ENCODE measurements around the gene SIK2. TPM values are rescaled to one million over a fixed set of nuclear protein-coding genes. Genes with fewer than 3 reads are reported as not detected.

Gene SIK2
- total RNA-seq, 1 experiment from 2014 or later: 6.1 TPM

DNA sequence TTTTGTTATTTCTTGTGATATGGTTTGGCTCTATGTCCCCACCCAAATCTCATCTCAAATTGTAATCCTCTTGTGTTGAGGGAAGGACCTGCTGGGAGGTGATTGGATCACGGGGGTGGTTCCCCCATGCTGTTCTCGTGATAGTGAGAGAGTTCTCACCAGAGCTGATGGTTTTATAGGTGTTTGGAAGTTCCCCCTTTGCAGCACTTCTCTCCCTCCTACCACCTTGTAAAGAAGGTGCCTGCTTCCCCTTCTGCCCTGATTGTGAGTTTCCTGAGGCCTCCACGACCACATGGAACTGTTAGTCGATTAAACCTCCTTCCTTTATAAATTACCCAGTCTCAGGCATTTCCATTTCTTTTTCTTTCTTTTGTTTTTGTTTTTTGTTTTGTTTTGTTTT lies 24.4 kb upstream of the SIK2 start:
- no peak for DNase-seq (ENCODE audit: extremely low read depth, low read depth)

GRCh38 chr11:111581341-111581740 lies 20.9 kb upstream of the SIK2 start:
- DNase-seq (ENCODE audit: extremely low read depth, low read depth): no peak

- no peak for DNase-seq (ENCODE audit: extremely low read depth, low read depth)
Measured at GRCh38 chr11:111582163-111582562, 20.1 kb upstream of the SIK2 start.

DNA sequence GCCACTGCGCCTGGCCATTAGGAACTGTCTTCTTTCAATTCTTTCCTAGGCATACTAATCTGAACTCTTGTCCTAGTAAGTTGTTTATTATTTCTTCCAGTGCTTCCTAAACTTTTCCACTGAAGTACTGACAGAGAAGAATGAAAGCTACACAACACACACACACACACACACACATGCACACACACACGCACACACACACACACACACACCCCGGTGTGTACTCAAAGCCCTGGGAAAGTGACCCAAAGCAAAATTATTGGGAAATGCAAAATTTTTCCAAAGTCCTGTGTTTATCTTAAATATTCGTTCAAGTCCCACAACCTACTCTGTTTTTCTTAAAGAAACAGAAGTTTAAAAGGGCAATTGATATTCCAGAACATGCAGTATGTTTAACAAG lies 19.4 kb upstream of the SIK2 start:
- no peak for DNase-seq (ENCODE audit: extremely low read depth, low read depth)

DNA sequence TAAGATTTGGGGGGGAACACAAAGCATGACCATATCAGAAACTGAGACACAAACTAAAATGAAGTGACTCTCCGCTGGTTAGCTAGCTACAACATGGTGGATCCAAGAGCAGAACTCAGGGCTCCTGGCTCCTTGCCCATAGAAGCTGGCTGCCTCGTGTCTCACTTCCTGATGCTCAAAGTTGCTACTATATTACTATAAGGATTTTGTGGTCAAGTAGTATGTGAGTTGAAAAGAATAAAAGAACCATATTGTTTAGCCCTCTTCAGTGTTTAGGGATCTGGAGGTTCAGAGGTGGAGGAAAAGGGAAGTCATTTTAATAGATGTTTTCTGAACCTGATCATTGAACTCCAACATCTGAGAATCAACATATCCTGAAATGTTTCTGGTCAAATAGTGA lies 16.9 kb upstream of the SIK2 start:
- no peak for DNase-seq (ENCODE audit: extremely low read depth, low read depth)

DNA sequence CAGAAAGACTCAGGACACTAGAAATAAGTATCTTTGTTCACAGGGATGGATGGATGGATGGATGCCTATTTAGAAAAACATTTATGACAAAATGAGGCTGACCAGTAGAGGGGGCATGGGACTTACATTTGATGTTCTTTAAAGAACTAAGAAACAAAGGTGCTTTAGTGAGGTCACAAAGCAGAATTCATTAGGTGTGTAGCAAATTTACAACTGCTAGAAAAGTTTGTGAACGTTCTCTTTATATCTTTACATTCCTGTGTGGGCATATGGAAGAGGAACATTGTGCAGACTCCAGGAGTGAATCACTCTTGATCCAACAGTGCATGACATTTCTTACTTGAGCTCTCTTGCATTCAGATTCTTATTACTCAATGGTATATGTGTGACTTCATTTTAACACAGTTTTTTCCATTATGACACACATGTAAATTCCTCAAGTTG lies 15.8 kb upstream of the SIK2 start:
- DNase-seq (ENCODE audit: extremely low read depth, low read depth): peak; percentile 38

DNA sequence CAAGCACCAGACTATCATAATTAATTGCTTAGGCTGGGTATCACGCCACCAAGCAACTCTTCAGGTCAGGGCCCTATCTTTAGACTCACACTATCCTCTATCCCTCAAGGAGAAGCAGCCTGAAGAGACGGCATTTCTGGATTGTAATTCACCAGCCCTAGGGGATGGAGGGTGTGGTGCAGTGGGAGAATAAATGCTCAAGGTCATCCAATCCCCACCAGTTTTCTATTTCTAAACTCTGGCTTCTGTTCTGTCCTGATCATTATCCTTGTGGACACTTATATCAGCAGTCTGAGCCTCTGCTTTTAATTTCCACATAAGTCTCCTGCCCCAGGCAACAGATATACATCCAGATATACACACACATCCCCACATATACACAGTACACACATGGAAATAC lies 13.1 kb upstream of the SIK2 start:
- no peak for DNase-seq (ENCODE audit: extremely low read depth, low read depth)

- DNase-seq (ENCODE audit: extremely low read depth, low read depth): no peak
Measured at GRCh38 chr11:111589886-111590499, 12.3 kb upstream of the SIK2 start.

- no peak for DNase-seq (ENCODE audit: extremely low read depth, low read depth)
Measured at GRCh38 chr11:111591187-111591960, 10.9 kb upstream of the SIK2 start.

DNA sequence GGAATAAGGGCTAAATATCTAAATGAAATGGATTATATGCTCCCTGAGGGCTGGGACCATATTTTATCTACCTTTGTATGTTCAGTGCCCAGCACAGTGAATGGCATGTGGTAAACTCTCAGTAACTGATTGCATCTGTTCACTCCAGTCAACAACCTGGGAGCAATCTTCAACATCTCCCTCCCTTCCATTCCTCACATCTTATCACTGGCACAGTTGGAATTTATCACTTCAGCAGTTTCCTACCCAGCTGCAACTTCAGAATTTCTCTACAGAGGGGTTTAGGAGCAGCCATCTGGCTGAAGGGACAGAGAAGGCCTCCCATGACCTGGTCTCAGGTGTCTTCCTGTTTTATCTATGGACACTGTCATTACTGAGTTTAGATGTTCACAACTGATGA lies 9.8 kb upstream of the SIK2 start:
- no peak for DNase-seq (ENCODE audit: extremely low read depth, low read depth)

DNA sequence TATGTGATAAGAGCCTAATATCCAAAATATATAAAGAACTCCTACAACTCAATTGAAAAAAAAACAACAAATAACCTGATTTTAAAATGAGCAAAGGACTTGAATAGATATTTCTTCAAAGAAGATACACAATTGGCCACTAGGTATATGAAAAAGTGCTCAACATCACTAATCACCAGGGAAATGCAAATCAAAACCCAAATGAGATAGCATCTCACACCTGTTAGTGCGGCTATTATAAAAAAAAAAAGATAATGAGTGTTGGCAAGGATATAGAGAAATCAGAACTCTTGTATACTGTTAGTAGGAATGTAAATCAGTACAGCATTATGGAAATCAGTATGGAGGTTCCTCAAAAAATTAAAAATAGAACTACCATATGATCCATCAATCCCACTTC lies 5.9 kb upstream of the SIK2 start:
- no peak for DNase-seq (ENCODE audit: extremely low read depth, low read depth)

DNA sequence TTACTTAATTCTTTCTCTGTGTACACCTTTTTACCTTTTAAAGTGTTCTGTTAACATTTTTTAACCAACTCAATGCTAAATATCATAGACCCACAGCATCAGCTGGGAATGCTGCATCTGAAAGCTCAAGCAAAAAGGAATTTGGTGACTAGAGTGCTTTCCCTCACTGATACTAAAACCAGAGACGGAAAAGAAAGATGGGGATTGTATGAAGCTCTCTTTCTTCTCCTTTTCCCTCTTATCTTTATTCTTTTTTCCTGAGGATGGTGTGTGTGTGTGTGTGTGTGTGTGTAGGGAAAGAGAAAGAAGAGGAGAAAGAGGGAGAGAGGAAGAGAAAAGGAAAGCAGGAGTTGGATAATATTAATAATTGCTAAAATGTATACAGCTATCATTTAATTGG lies 4.1 kb upstream of the SIK2 start:
- DNase-seq (ENCODE audit: extremely low read depth, low read depth): no peak

DNA sequence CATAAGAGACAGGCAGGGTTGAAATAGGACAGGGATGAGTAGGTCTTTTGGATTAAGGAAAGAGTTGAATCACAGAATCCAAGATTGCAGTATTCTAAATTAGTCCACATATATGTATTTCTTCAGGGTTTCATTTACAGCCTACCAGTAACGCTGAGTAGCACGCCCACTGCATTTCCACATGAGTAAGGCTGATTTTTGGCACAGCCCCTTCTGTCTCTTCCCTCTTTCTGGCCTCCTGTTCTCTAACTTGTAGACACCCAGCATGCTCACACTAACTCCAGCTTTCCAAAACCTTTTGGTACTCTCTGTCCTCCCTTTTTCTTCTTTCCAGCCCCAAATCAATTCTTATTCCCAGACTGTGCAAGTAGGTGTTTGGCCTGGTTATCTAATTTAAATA lies 3.7 kb upstream of the SIK2 start:
- no peak for DNase-seq (ENCODE audit: extremely low read depth, low read depth)

GRCh38 chr11:111601636-111601978 lies 642 bp upstream of the SIK2 start:
- no peak for DNase-seq (ENCODE audit: extremely low read depth, low read depth)

GRCh38 chr11:111602865-111603610 lies 789 bp downstream of the SIK2 start:
- no peak for DNase-seq (ENCODE audit: extremely low read depth, low read depth)

DNA sequence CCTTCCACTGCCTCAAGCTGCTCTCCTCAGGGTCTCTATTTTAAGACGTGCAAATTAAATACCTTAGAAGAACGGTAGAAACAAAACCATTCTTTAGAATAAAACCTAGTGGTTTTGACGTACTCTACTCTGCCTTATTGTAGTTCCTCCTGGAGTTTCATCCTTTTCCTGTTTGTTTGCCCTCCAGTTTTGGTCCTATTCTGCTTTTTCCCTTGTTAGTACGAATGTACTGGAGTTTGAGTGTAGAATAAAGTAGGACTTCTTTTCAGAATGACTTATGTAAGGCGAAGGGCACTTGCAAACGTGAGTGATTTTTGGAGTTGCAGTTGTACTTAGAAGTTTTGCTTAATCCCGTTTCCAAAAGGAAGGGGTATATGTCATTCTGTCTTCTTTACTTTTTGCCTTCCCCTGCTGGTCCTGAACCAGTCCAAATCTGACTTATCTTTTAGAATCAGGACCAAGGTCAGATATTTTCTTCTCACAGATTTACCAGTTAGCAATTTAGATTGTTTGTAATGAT lies 1.4 kb downstream of the SIK2 start:
- DNase-seq (ENCODE audit: extremely low read depth, low read depth): no peak

DNA sequence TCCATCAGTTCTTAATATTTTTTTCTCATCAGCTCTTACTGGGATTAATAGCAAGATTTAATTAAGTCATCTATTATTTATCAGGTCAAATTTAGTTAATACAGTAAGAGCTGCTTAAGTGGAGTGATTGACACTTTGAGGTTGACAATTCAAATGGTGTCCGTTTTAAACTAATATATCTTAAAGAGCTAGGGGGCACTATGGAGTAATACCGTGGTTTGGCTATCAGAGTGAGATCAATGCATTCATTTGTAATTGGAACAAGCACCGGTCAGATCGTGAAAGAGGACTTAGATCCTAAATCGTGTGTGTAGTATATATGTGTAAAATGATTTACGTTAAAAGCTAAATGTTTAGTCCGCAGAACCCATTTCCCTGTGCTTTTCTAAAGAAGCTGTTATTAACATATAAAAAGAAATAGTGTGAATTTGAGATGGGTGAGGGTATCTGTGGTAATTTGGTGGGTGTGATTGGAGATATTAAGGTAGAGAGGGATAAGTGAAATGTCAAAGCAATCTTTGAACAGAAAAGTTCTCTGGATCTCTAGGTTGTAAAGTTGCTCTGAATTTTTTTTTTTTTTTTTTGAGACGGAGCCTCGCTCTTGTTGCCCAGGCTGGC lies 2.3 kb downstream of the SIK2 start:
- DNase-seq (ENCODE audit: extremely low read depth, low read depth): peak; percentile 46

GRCh38 chr11:111605681-111606080 lies 3.4 kb downstream of the SIK2 start:
- no peak for DNase-seq (ENCODE audit: extremely low read depth, low read depth)

DNA sequence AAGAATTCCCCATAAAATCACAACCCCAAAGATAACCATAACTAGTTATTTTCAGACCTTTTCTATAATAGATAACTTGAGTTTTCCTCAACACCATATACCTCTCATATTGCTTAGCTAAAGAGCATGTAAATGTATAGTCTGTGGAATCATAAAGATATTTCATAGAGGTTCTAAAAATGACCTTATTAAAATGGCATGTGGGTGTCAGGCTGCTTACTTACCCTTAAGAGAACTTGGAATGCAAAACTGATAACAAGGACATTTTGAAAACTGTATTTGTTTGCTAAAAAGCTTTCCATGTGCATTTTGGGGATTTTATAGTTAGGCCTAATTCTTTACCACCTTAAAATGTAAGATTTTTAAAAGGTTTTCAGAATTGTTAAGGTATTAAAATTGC lies 4.7 kb downstream of the SIK2 start:
- no peak for DNase-seq (ENCODE audit: extremely low read depth, low read depth)

DNA sequence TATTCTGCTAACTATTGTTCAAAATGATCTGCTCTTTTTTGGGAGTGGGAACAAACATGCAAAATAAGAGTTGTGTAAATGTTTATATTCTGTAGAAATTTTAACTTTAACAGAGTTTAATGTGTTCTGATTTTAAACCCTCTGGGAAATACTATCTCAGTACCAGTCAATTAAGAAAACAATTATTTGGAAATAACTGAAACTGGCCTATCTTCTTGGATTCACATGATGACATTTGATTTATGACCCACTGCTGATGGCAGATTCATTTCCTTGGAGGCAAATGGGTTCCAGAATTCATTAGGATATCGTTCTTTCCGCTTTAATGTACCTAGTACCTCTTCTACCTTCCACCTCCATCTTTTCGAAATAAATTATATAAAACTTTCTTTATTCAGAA lies 5.5 kb downstream of the SIK2 start:
- DNase-seq (ENCODE audit: extremely low read depth, low read depth): no peak

DNA sequence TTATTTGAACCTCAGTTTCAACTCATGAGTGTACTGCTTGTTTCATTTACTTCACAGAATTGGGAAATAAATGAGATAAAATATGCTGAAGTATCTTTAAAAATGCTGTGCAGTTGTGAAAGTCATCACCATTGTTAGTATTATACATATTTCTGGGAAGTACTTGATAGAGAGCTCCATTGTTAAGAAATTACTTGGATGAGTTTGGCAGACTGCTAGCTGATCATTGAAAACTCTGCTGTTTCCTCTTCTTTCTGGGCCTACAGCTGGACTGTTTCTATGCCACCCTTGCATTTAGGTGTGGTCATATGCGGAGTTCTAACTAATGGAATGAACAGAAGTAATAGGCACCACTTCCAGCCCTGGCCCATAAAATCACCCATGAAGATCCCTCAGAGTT lies 10.0 kb downstream of the SIK2 start:
- no peak for DNase-seq (ENCODE audit: extremely low read depth, low read depth)
